ENCODE data around the gene VPREB1.

The VPREB1 gene

GRCh38 chr22:22210375-22210774 lies 34.2 kb upstream of the VPREB1 start:
- Histone ChIP-seq H3K79me2 (ENCODE audit: low read length) (no peaks in the 10 kb centered on the region), H3K9ac (ENCODE audit: low read length) (no peak overlapping the region), H3K4me1 (ENCODE audit: low read length) (peaks cover 40% of the 10 kb centered on the region), H3K36me3 (replicated peaks; ENCODE audit: low read depth, low read length) (no peaks in the 10 kb centered on the region), H3K27me3 (ENCODE audit: low read depth, low read length) (peaks cover 3% of the 10 kb centered on the region; the same call in 1 of the 2 replicates), H2AFZ (ENCODE audit: low read depth, low read length) (peak overlapping the region; percentile 69; the same call in 1 of the 2 replicates), H3K4me3 (ENCODE audit: low read length) (no peak overlapping the region), H3K27ac (ENCODE audit: low read length) (no peak overlapping the region), H4K20me1 (ENCODE audit: insufficient read depth, low read length) (no peaks in the 10 kb centered on the region), H3K4me2 (ENCODE audit: low read length) (peak overlapping the region; percentile 23), H3K9me3 (ENCODE audit: insufficient read depth, low read length) (no peaks in the 10 kb centered on the region)
- TF ChIP-seq CTCF (IDR thresholded peaks at IDR 0.05; ENCODE audit: low read depth, low read length) (no peak), EZH2phosphoT487 (IDR thresholded peaks at IDR 0.05; ENCODE audit: low read depth) (no peak)

DNA sequence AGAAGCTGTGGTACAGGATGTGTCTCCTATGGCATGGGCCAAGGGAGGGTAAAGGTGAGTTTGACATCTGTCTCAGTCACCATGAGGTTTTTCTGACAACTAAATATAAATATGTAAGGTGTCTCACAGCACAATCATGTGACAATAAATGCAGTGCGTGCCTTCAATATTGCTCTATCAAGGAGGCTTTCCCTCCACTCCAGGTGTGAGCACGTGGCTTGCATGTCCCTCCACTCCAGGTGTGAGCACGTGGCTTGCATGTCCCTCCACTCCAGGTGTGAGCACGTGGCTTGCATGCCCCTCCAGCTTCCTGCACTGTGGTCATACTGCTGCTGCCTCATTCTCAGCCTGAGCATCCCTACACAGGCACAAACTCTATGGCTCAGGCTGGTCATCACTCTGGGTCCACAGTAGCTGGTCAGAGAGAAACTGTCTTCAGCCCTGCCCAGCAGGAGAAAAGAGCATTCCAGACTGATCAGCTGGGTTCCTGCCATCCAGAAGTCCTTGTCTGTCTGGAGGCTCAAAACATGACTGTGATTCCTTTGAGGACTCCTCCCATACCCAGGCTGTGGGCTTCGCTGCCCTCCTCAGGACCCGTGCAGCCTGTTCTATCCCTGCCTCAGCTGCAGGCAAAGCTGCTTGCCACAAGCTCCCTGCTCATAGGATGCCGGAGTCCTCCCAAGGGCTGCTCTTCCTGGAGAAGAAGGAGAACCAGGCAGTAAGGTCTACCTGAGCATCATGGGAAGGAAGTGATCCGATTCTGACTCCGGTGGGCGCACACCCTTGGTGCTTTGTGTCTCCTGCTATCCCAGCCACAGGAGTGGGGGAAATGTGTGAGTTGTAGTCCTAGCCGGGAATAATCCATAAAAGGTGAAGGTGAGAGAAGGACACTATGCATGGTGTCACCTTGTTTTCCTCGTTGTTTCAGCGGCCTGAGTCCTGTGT lies 33.4 kb upstream of the VPREB1 start:
- H4K20me1 ChIP-seq (ENCODE audit: insufficient read depth, low read length): no peaks in the 10 kb centered on the region
- H3K79me2 ChIP-seq (ENCODE audit: low read length): no peaks in the 10 kb centered on the region
- no peak overlapping the region for H3K9ac ChIP-seq (ENCODE audit: low read length)
- TF ChIP-seq CTCF (IDR thresholded peaks at IDR 0.05; ENCODE audit: low read depth, low read length): no peak
- no peak for TF ChIP-seq EZH2phosphoT487 (IDR thresholded peaks at IDR 0.05; ENCODE audit: low read depth)
- no peaks in the 10 kb centered on the region for H3K9me3 ChIP-seq (ENCODE audit: insufficient read depth, low read length)
- H3K4me3 ChIP-seq (ENCODE audit: low read length): no peak overlapping the region
- no peak overlapping the region for H3K4me2 ChIP-seq (ENCODE audit: low read length)
- no peaks in the 10 kb centered on the region for H3K36me3 ChIP-seq (replicated peaks; ENCODE audit: low read depth, low read length)
- H3K27me3 ChIP-seq (ENCODE audit: low read depth, low read length): peaks cover 3% of the 10 kb centered on the region; the same call in 1 of the 2 replicates
- H3K4me1 ChIP-seq (ENCODE audit: low read length): peaks cover 36% of the 10 kb centered on the region
- H2AFZ ChIP-seq (ENCODE audit: low read depth, low read length): no peak overlapping the region
- no peak overlapping the region for H3K27ac ChIP-seq (ENCODE audit: low read length)

DNA sequence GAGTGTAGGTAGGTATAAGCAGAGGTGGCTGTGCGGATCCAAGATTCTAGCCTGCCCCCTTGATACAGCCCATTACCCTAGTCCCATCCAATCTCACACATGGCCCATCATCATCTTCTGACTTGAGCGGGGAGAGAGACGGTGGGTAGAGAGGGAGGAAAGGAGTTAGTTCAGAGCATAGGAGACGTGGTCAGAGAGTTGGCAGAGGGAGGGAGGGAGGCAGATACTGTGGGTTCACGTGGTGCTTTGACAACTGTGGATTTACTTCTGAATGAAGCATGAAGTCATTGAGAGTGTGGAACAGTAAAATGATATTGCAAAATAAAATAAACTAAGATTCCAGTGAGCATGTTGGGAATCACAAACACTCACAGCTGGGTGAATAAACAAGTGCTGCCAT lies 31.4 kb upstream of the VPREB1 start:
- no peaks in the 10 kb centered on the region for H3K9me3 ChIP-seq (ENCODE audit: insufficient read depth, low read length)
- no peaks in the 10 kb centered on the region for H3K79me2 ChIP-seq (ENCODE audit: low read length)
- no peak overlapping the region for H3K9ac ChIP-seq (ENCODE audit: low read length)
- no peak overlapping the region for H3K4me2 ChIP-seq (ENCODE audit: low read length)
- peaks cover 27% of the 10 kb centered on the region for H3K4me1 ChIP-seq (ENCODE audit: low read length)
- no peak for TF ChIP-seq CTCF (IDR thresholded peaks at IDR 0.05; ENCODE audit: low read depth, low read length)
- no peak for TF ChIP-seq EZH2phosphoT487 (IDR thresholded peaks at IDR 0.05; ENCODE audit: low read depth)
- H3K4me3 ChIP-seq (ENCODE audit: low read length): no peak overlapping the region
- no peak overlapping the region for H3K27ac ChIP-seq (ENCODE audit: low read length)
- no peak overlapping the region for H2AFZ ChIP-seq (ENCODE audit: low read depth, low read length)
- no peaks in the 10 kb centered on the region for H3K36me3 ChIP-seq (replicated peaks; ENCODE audit: low read depth, low read length)
- no peaks in the 10 kb centered on the region for H4K20me1 ChIP-seq (ENCODE audit: insufficient read depth, low read length)
- peaks cover 3% of the 10 kb centered on the region; the same call in 1 of the 2 replicates for H3K27me3 ChIP-seq (ENCODE audit: low read depth, low read length)

- Histone ChIP-seq H3K36me3 (replicated peaks; ENCODE audit: low read depth, low read length) (no peaks in the 10 kb centered on the region), H4K20me1 (ENCODE audit: insufficient read depth, low read length) (no peaks in the 10 kb centered on the region), H3K9me3 (ENCODE audit: insufficient read depth, low read length) (no peaks in the 10 kb centered on the region), H3K4me2 (ENCODE audit: low read length) (no peak overlapping the region), H2AFZ (ENCODE audit: low read depth, low read length) (no peak overlapping the region), H3K79me2 (ENCODE audit: low read length) (no peaks in the 10 kb centered on the region), H3K27ac (ENCODE audit: low read length) (no peak overlapping the region), H3K4me1 (ENCODE audit: low read length) (peaks cover 16% of the 10 kb centered on the region), H3K4me3 (ENCODE audit: low read length) (no peak overlapping the region), H3K9ac (ENCODE audit: low read length) (no peak overlapping the region), H3K27me3 (ENCODE audit: low read depth, low read length) (peaks cover 3% of the 10 kb centered on the region; the same call in 1 of the 2 replicates)
- no peak for TF ChIP-seq EZH2phosphoT487 (IDR thresholded peaks at IDR 0.05; ENCODE audit: low read depth)
- TF ChIP-seq CTCF (IDR thresholded peaks at IDR 0.05; ENCODE audit: low read depth, low read length): no peak
Measured at GRCh38 chr22:22214819-22215329, 29.7 kb upstream of the VPREB1 start.

Measured in OCI-LY3 (cell line).